HepG2 (cell line): ENCODE results near the gene ATP8A1. TPM values are rescaled to one million over a fixed set of nuclear protein-coding genes. Genes with fewer than 3 reads are reported as not detected.

Experiments
- ATAC-seq: fragments of 200-7000 bp; cut with Tn5 transposase; 3 replicates; pipeline ENCODE4 v1.9.1; 2020; ENCODE audit warnings: mild to moderate bottlenecking, moderate library complexity
- BruUV-seq: library from RNA; stranded (reverse); fragments of 400-500 nt; replicated peaks from 2 replicates; lab custom pipeline; 2021; lab: Mats Ljungman, UMichigan
- CTCF ChIA-PET: fragments of 300-600 bp; formaldehyde crosslinking; extraction: SDS; loops from one replicate; lab custom pipeline; 2021; ENCODE audit warnings: low total read pairs, inconsistent platforms, low intra/inter-chr PET ratio; lab: Yijun Ruan, JAX
- POLR2A ChIA-PET: fragments of 350-600 bp; sonication (Branson Sonifier 250); formaldehyde crosslinking; loops from one replicate; lab custom pipeline; 2020; ENCODE audit warnings: antibody characterized with exemption, inconsistent platforms; lab: Yijun Ruan, JAX
- DNase-seq: peaks from one replicate; pipeline ENCODE4 v3.0.0-alpha.2; 2015; ENCODE audit warnings: low spot score
- FAIRE-seq: peaks from 3 replicates; lab custom pipeline; 2011; peaks lifted over from hg19 to GRCh38; lab: Jason Lieb, UNC
- H2AFZ ChIP-seq: one replicate; pipeline ENCODE4 v1.6.1; 2011; ENCODE audit warnings: low read length, inconsistent platforms
- H3K27ac ChIP-seq: fragments of 300-600 bp; 3 replicates; pipeline ENCODE4 v1.8.0; 2011; ENCODE audit warnings: mixed run types, mild to moderate bottlenecking, mixed read lengths, low read length, inconsistent platforms; ENCODE audit not compliant: insufficient read depth; ENCODE audit errors: extremely low read length
- H3K27me3 ChIP-seq, 2 experiments: fragments of 200-600 bp in 1 of 2; 2 replicates in 1 of 2; 3 replicates in 1 of 2; pipeline versions ENCODE4 v1.6.0 to v1.8.0; 2011; ENCODE audit warnings: low read length in 2 of 2, mild to moderate bottlenecking in 2 of 2, moderate library complexity in 2 of 2, inconsistent platforms in 1 of 2; ENCODE audit not compliant: insufficient read depth in 2 of 2, control insufficient read depth in 1 of 2
- H3K36me3 ChIP-seq, 2 experiments: fragments of 200-600 bp in 1 of 2; replicated peaks in 1 of 2; 2 replicates in 1 of 2; 3 replicates in 1 of 2; pipeline versions ENCODE4 v1.5.1 to v1.8.0; 2011; ENCODE audit warnings: low read length in 2 of 2, inconsistent platforms in 1 of 2; ENCODE audit not compliant: insufficient read depth in 2 of 2, control insufficient read depth in 1 of 2
- H3K4me1 ChIP-seq: 2 replicates; pipeline ENCODE4 v1.5.1; 2012; ENCODE audit warnings: low read length, inconsistent platforms; ENCODE audit not compliant: insufficient read depth
- H3K4me2 ChIP-seq: 2 replicates; pipeline ENCODE4 v1.6.0; 2011; ENCODE audit warnings: low read depth, low read length, inconsistent platforms
- H3K4me3 ChIP-seq, 3 experiments: fragments of 200-600 bp in 1 of 3; sonication (generic), shearing (Covaris generic) in 1 of 3; replicated peaks in 1 of 3; 2 replicates each; pipeline ENCODE4 v1.5.1; 2011 to 2016; ENCODE audit warnings: low read length in 3 of 3, inconsistent platforms in 2 of 3, low read depth in 2 of 3, mild to moderate bottlenecking in 2 of 3, control low read depth in 1 of 3, mixed read lengths in 1 of 3; ENCODE audit not compliant: insufficient read depth in 1 of 3
- H3K79me2 ChIP-seq: one replicate; pipeline ENCODE4 v1.6.1; 2011; ENCODE audit warnings: low read length, inconsistent platforms; ENCODE audit not compliant: insufficient read depth
- H3K9ac ChIP-seq: 2 replicates; pipeline ENCODE4 v1.6.0; 2011; ENCODE audit warnings: mild to moderate bottlenecking, low read depth, low read length, inconsistent platforms; ENCODE audit not compliant: insufficient read depth
- H3K9me3 ChIP-seq: 2 replicates; pipeline ENCODE4 v1.5.1; 2012; ENCODE audit warnings: mild to moderate bottlenecking, low read length
- H4K20me1 ChIP-seq: 2 replicates; pipeline ENCODE4 v1.6.0; 2011; ENCODE audit warnings: inconsistent platforms, mild to moderate bottlenecking, low read length, moderate library complexity; ENCODE audit not compliant: insufficient read depth
- ARNT2 ChIP-seq: sonication (generic); formaldehyde crosslinking; IDR thresholded peaks from 2 replicates; pipeline ENCODE4 v1.8.0; 2022; ENCODE audit warnings: mild to moderate bottlenecking, low read depth, missing genetic modification reagents, moderate library complexity
- CEBPB ChIP-seq: IDR thresholded peaks from 2 replicates; pipeline ENCODE4 v1.6.1; 2011; ENCODE audit warnings: low read depth, low read length, improper control_type of control experiment, borderline replicate concordance
- JUND ChIP-seq: sonication (generic); formaldehyde crosslinking; IDR thresholded peaks from 2 replicates; pipeline ENCODE4 v1.8.0; 2022; ENCODE audit warnings: mild to moderate bottlenecking, missing genetic modification reagents
- KDM3A ChIP-seq: IDR thresholded peaks from 2 replicates; pipeline ENCODE4 v1.6.1; 2018; ENCODE audit warnings: low read depth, missing compliant biosample characterization
- MBNL3 ChIP-seq: fragments of 250-450 bp; sonication (Bioruptor Pico); conservative IDR thresholded peaks from 2 replicates; pipeline ENCODE4 v1.8.0; 2022; ENCODE audit warnings: mild to moderate bottlenecking, inconsistent platforms
- NRL ChIP-seq: sonication (generic); formaldehyde crosslinking; IDR thresholded peaks from 2 replicates; pipeline ENCODE4 v1.5.0; 2020; ENCODE audit warnings: missing genetic modification reagents, mild to moderate bottlenecking, moderate library complexity, borderline replicate concordance
- TARDBP ChIP-seq: sonication (generic); formaldehyde crosslinking; IDR thresholded peaks from 2 replicates; pipeline ENCODE4 v1.8.0; 2022; ENCODE audit warnings: mild to moderate bottlenecking, missing genetic modification reagents
- ZFP37 ChIP-seq: sonication (generic); formaldehyde crosslinking; IDR thresholded peaks from 2 replicates; pipeline ENCODE4 v1.4.0; 2020; ENCODE audit warnings: missing genetic modification reagents, borderline replicate concordance
- ZNF292 ChIP-seq: sonication (generic); formaldehyde crosslinking; IDR thresholded peaks from 2 replicates; pipeline ENCODE4 v1.8.1; 2022; ENCODE audit warnings: mild to moderate bottlenecking, low read depth, missing genetic modification reagents, borderline replicate concordance
- ZNF7 ChIP-seq: IDR thresholded peaks from 2 replicates; pipeline ENCODE4 v1.6.1; 2016; ENCODE audit warnings: missing biosample characterization, missing genetic modification reagents
- WGBS: methylation state at CpG from one replicate; pipeline ENCODE4 v1.1.6; 2017; ENCODE audit warnings: low lambda C conversion rate; 5-methylcytosine and 5-hydroxymethylcytosine counted together
- in situ Hi-C: cut with HindIII; loops from 2 replicates; pipeline ENCODE4 v1.10.0; 2017; ENCODE audit warnings: low pct_unique_long_range_greater_than_20kb; ENCODE audit not compliant: extremely low pct_ligation_motif_present
- intact Hi-C: fragments of 100-400 bp; cut with micrococcal nuclease; formaldehyde crosslinking; loops from one replicate; pipeline ENCODE4 v1.10.0; 2022; ENCODE audit not compliant: unreplicated experiment
- polyA plus RNA-seq, 8 experiments: library from polyadenylated mRNA; depleted of rRNA in 3 of 8; stranded (reverse) in 7 of 8; unstranded in 1 of 8; fragments of >200 nt; fragmentation: Illumina TruSeq in 4 of 8; extraction: Trizol in 4 of 8; gene quantifications; 2 replicates each; pipeline versions ENCODE4 v1.2.1 to v1.2.3, GENCODE V29; 2011 to 2016; ENCODE audit warnings: low read depth in 4 of 8, missing spikeins in 1 of 8, mixed read lengths in 1 of 8; ENCODE audit not compliant: insufficient read depth in 1 of 8
- total RNA-seq, 5 experiments: library from RNA; depleted of rRNA; stranded (reverse); fragments of >200 nt; fragmentation: Illumina TruSeq; extraction: Trizol; gene quantifications; 2 replicates each; pipeline ENCODE4 v1.2.3, GENCODE V29; 2016; ENCODE audit warnings: low read depth in 1 of 5
- TF ChIP-seq, protein P1 (sequence below), 2 experiments: sonication (generic) in 1 of 2; formaldehyde crosslinking in 1 of 2; IDR thresholded peaks; 2 replicates each; pipeline versions ENCODE4 v1.5.1 to v1.6.1; 2011 to 2020; ENCODE audit warnings: borderline replicate concordance in 1 of 2, low read depth in 1 of 2, low read length in 1 of 2, mild to moderate bottlenecking in 1 of 2, missing genetic modification reagents in 1 of 2, moderate library complexity in 1 of 2

The ATP8A1 gene
- total and polyA plus RNA-seq, 2 of the 13 experiments (the other 11 are each of a cell fraction or from before 2014, with no cell fraction given): 1.7 to 6.2 TPM

DNA sequence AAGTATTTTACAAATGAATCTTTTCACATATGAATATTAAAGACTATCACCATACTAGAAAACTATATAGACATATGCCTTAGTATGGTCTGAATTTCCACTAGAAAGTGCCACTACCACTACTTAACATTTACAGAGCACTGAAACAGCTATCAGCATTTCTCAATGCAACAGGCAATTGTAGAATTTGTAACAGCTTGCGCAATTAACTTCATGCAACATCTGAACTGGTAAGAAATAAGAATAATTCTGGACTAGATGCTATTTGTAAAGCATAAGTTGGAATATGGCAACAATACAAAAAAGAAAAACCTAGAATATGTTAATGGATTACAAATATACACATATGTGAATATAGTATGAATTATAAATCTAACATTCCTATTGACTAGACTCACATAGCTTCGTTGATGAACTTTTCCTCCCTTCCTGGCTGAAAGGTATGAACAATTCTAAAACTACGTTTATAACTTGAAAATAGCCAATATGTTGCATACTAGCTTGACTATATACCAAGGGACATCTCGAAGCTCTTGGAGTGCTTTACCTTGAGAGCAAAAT is 82.0 kb downstream of the ATP8A1 start:
- 62% methylated on average over 4 of the region's 4 CpGs for WGBS
- H3K9ac ChIP-seq: no peak overlapping the region
- ATAC-seq: no peak
- intact Hi-C loops (no loop called here), in situ Hi-C loops (loop anchor here (25.0 kb wide), 1 partner anchor 187 kb away; no protein-coding TSS in a partner anchor)
- no peaks in the 10 kb centered on the region for H3K36me3 ChIP-seq
- no peak overlapping the region for H3K4me3 ChIP-seq
- H2AFZ ChIP-seq: no peak overlapping the region
- TF ChIP-seq ZNF7 (no peak), CEBPB (peak; percentile 84)
- no peak overlapping the region for H3K27ac ChIP-seq
- no peaks in the 10 kb centered on the region for H3K9me3 ChIP-seq
- FAIRE-seq: no peak
- BruUV-seq: no TSS peak
- DNase-seq: no peak
- H3K4me2 ChIP-seq: no peak overlapping the region
- ChIA-PET POLR2A (no interaction called here), CTCF (no interaction called here)
- no peaks in the 10 kb centered on the region for H3K27me3 ChIP-seq
- H3K4me1 ChIP-seq: no peaks in the 10 kb centered on the region
- H3K79me2 ChIP-seq: no peaks in the 10 kb centered on the region
- no peaks in the 10 kb centered on the region for H4K20me1 ChIP-seq

DNA sequence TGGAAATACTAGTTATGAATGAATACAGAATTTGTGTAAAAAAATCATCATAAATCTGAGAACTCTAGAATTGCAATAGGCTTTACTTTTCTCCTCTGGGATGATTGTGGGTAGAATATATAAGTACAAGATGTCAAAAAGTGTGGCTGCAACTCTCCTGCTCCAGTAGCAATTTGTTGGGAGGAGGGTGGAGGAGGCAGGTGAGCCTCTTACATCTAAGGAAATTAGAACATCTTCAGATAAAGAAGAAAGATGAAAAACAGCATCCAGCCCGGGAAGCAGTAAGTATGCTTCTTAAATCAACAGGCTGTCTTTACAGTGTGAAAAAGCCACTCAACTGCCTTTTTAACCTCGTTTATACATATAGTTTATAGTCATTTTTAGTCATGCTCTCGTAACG is 83.7 kb downstream of the ATP8A1 start:
- CTCF ChIA-PET: no interaction called here
- no peak for FAIRE-seq
- WGBS: 73% methylated on average over 4 of the region's 4 CpGs
- H3K79me2 ChIP-seq: no peaks in the 10 kb centered on the region
- no peak for DNase-seq
- H2AFZ ChIP-seq: no peak overlapping the region
- H3K4me1 ChIP-seq: no peaks in the 10 kb centered on the region
- H3K4me2 ChIP-seq: no peak overlapping the region
- H4K20me1 ChIP-seq: no peaks in the 10 kb centered on the region
- H3K27ac ChIP-seq: no peak overlapping the region
- in situ Hi-C loops (loop anchor here (25.0 kb wide), 1 partner anchor 189 kb away; no protein-coding TSS in a partner anchor), intact Hi-C loops (no loop called here)
- BruUV-seq: no TSS peak
- H3K36me3 ChIP-seq: no peaks in the 10 kb centered on the region
- no peaks in the 10 kb centered on the region for H3K9me3 ChIP-seq
- no peaks in the 10 kb centered on the region for H3K27me3 ChIP-seq
- H3K4me3 ChIP-seq: no peak overlapping the region
- H3K9ac ChIP-seq: no peak overlapping the region
- ATAC-seq: no peak
- TF ChIP-seq NRL (CRISPR knock-in tag): no peak
- no peak for TF ChIP-seq ARNT2 (CRISPR knock-in tag)
- TF ChIP-seq, protein P1, sequence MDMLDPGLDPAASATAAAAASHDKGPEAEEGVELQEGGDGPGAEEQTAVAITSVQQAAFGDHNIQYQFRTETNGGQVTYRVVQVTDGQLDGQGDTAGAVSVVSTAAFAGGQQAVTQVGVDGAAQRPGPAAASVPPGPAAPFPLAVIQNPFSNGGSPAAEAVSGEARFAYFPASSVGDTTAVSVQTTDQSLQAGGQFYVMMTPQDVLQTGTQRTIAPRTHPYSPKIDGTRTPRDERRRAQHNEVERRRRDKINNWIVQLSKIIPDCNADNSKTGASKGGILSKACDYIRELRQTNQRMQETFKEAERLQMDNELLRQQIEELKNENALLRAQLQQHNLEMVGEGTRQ (IDR thresholded peaks at IDR 0.05; ENCODE audit: low read depth, low read length): no peak
- TF ChIP-seq, protein P1 (CRISPR knock-in tag; IDR thresholded peaks at IDR 0.05; ENCODE audit: borderline replicate concordance): no peak
- no peak for TF ChIP-seq JUND (CRISPR knock-in tag)
- TF ChIP-seq KDM3A (CRISPR knock-in tag): no peak
- TF ChIP-seq MBNL3 (CRISPR knock-in tag): no peak
- no peak for TF ChIP-seq ZFP37 (CRISPR knock-in tag)
- TF ChIP-seq ZNF292: no peak
- TF ChIP-seq TARDBP: no peak
- POLR2A ChIA-PET: no interaction called here
